Neural crest cell (in vitro differentiated cells): Measurements from ENCODE around the gene NRXN3. TPM values are rescaled to one million over a fixed set of nuclear protein-coding genes. Genes with fewer than 3 reads are reported as not detected.

Source experiments
- DNase-seq: peaks from one replicate; pipeline ENCODE4 v3.0.0; 2021; ENCODE audit warnings: low read depth, mixed read lengths, low spot score
- H3K27ac Mint-ChIP-seq: one replicate; pipeline ENCODE4 v1.8.0; 2021; ENCODE audit warnings: mild to moderate bottlenecking, mixed read lengths; ENCODE audit not compliant: unreplicated experiment
- H3K27me3 Mint-ChIP-seq: 2 replicates; pipeline ENCODE4 v1.8.0; 2021; ENCODE audit warnings: low read depth, mild to moderate bottlenecking, mixed read lengths
- H3K36me3 Mint-ChIP-seq: 2 replicates; pipeline ENCODE4 v1.8.0; 2021; ENCODE audit warnings: low read depth, mild to moderate bottlenecking, mixed read lengths
- H3K4me1 Mint-ChIP-seq: 2 replicates; pipeline ENCODE4 v1.8.0; 2021; ENCODE audit warnings: mixed read lengths
- H3K4me3 Mint-ChIP-seq: one replicate; pipeline ENCODE4 v1.8.0; 2021; ENCODE audit warnings: mild to moderate bottlenecking, mixed read lengths
- H3K9me3 Mint-ChIP-seq: 2 replicates; pipeline ENCODE4 v1.8.0; 2021; ENCODE audit warnings: mixed read lengths
- total RNA-seq: library from RNA; stranded (reverse); gene quantifications from 2 replicates; pipeline ENCODE4 v1.2.1, GENCODE V29; 2021
- TF ChIP-seq, protein P1 (sequence below): fragments of 200-600 bp; sonication (generic); conservative IDR thresholded peaks from 2 replicates; pipeline ENCODE4 v1.5.0; 2021; ENCODE audit warnings: antibody characterized with exemption, mild to moderate bottlenecking

The NRXN3 gene
- total RNA-seq, 1 donor from 2014 or later = 2.5 TPM

DNA sequence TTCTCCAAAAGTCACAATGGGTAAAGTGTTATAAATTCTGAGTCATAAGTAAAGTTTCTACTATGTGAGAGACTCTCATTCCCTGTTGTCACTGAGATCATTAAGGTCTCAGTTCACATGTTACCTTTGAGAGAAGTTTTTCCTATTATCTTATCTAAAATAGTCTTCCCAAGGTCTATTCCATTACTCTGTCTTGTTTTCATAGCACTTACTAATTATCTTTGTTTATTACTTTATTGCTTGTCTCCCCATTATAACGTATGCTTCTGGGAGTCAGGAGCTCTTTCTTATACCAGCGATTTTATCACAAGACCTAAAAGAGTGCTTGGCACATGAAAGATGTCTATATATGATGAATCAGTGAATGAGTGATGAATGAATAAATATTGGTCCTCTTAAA, 1039.2 kb downstream of the NRXN3 start:
- no peak for DNase-seq
- TF ChIP-seq, protein P1, sequence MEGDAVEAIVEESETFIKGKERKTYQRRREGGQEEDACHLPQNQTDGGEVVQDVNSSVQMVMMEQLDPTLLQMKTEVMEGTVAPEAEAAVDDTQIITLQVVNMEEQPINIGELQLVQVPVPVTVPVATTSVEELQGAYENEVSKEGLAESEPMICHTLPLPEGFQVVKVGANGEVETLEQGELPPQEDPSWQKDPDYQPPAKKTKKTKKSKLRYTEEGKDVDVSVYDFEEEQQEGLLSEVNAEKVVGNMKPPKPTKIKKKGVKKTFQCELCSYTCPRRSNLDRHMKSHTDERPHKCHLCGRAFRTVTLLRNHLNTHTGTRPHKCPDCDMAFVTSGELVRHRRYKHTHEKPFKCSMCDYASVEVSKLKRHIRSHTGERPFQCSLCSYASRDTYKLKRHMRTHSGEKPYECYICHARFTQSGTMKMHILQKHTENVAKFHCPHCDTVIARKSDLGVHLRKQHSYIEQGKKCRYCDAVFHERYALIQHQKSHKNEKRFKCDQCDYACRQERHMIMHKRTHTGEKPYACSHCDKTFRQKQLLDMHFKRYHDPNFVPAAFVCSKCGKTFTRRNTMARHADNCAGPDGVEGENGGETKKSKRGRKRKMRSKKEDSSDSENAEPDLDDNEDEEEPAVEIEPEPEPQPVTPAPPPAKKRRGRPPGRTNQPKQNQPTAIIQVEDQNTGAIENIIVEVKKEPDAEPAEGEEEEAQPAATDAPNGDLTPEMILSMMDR = no peak
- no peak overlapping the region for H3K4me3 Mint-ChIP-seq
- H3K36me3 Mint-ChIP-seq = no peaks in the 10 kb centered on the region
- no peak overlapping the region for H3K27ac Mint-ChIP-seq
- H3K4me1 Mint-ChIP-seq = no peaks in the 10 kb centered on the region
- H3K9me3 Mint-ChIP-seq = no peaks in the 10 kb centered on the region
- H3K27me3 Mint-ChIP-seq = no peaks in the 10 kb centered on the region

DNA sequence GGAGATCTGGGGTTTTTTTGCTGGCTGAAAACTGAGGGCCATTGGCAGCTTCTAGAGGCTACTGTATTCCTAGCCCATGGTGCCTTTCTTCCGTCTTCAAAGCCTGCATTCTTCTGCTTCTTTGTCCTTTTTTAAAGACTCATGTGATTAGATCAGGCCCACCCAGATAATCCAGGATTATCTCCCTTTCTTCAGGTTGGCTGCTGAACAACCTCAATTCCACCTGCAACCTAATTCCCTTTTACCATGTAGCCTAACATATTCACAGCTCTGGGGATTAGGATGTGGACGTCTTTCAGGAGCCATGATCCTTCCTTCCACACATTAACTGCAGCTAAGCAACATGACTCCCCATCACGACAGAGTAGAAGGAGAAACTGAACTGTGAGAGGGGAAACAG, 1055.6 kb downstream of the NRXN3 start:
- TF ChIP-seq, protein P1 = no peak
- Mint-ChIP-seq H3K27me3 (peaks cover 5% of the 10 kb centered on the region), H3K27ac (no peak overlapping the region), H3K4me1 (no peaks in the 10 kb centered on the region), H3K4me3 (no peak overlapping the region), H3K36me3 (peaks cover 3% of the 10 kb centered on the region), H3K9me3 (peaks cover 3% of the 10 kb centered on the region)
- no peak for DNase-seq

DNA sequence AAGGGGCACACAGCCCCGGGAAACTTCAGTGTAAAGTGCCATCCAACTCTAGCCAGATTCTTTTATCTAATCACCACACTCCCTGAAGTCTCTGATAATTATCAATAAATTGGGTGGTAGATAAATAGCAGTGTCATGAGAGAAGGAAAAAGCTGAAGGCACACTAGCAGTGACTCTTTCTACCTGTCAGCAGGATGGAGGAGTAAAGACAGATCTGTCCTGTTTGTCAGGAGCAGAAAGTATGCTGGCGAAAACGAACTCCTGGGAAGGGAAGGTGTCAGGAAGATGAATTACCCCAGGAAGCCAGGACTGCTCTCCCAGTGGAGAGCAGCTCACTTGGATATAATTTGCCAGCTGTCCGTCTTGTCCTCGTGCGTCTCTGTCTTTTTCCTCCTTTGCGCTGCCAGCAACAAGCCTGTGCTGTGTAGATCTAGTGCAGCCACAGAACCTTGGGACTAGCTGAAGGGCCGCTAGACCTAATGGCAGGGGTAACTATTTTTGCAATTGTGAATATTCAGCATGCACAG, 1059.3 kb downstream of the NRXN3 start:
- no peak for DNase-seq
- Mint-ChIP-seq H3K27me3 (peaks cover 7% of the 10 kb centered on the region), H3K27ac (peak overlapping the region; percentile 61), H3K4me3 (no peak overlapping the region), H3K4me1 (no peaks in the 10 kb centered on the region), H3K36me3 (no peaks in the 10 kb centered on the region), H3K9me3 (no peaks in the 10 kb centered on the region)
- TF ChIP-seq, protein P1 = no peak

DNA sequence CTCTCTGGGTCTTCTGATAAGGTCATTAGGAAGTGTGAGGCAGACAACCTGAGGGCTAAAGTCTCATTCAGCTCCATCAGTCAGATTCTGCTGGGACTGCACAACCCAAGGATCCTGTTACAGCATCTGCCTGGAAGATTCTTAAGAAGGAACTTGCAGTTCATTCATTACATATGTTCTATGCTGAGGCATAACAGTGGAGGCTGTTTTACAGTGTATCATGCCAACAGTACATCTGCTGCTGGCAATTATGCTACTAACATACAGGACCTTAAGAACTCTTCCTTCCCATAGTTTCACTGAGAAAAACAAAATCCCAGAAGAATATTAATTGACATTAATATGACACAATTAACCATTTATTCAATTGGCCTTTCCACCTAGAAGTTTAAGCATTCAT, 1072.5 kb downstream of the NRXN3 start:
- Mint-ChIP-seq H3K27me3 (no peaks in the 10 kb centered on the region), H3K4me1 (no peaks in the 10 kb centered on the region), H3K4me3 (no peak overlapping the region), H3K27ac (no peak overlapping the region), H3K9me3 (peaks cover 5% of the 10 kb centered on the region), H3K36me3 (no peaks in the 10 kb centered on the region)
- TF ChIP-seq, protein P1 = no peak
- no peak for DNase-seq

DNA sequence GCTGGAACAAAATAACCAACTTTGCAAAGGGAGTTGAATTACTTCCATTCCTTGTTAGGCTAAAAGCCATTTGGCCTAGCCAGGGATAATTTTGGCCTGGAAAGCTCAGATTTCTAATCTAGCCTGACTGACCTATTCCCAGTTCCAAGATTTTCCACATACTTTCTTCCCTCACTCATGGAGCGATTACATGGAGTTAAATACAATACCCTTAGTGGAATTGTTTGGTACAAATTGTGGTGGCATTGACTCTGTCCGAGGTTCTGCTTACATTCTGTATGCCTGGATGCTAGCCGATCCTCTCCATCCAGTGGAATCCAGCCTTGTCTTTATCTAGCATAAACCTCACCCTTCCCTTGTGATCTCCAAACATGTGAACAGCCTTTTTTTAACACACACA, 1076.0 kb downstream of the NRXN3 start:
- DNase-seq = no peak
- Mint-ChIP-seq H3K4me1 (no peaks in the 10 kb centered on the region), H3K27me3 (no peaks in the 10 kb centered on the region), H3K9me3 (peaks cover 2% of the 10 kb centered on the region), H3K36me3 (no peaks in the 10 kb centered on the region), H3K4me3 (no peak overlapping the region), H3K27ac (no peak overlapping the region)
- TF ChIP-seq, protein P1 = no peak
